Measurements from ENCODE around the gene EGFR.
A peak's percentile ranks its signal among the peaks of the same experiment; 100 is the strongest.
"Not testable (repeated sequence)": the region's sequence is repeated elsewhere in the genome, so short reads cannot be mapped to it uniquely, and the experiment has no call there.

EGFR gene

GRCh38 chr7:55013851-55014250, 5.0 kb upstream of the EGFR start:
- DNase-seq (ENCODE audit: low spot score): no peak

- DNase-seq (ENCODE audit: low spot score): no peak
Measured at GRCh38 chr7:55016061-55016745, 2.6 kb upstream of the EGFR start.

GRCh38 chr7:55016746-55017090, 2.1 kb upstream of the EGFR start:
- no peak for DNase-seq (ENCODE audit: low spot score)

GRCh38 chr7:55017841-55018240, 976 bp upstream of the EGFR start:
- DNase-seq (ENCODE audit: low spot score): no peak

GRCh38 chr7:55019191-55019690, 424 bp downstream of the EGFR start:
- peak; percentile 63 for DNase-seq (ENCODE audit: low spot score)

DNA sequence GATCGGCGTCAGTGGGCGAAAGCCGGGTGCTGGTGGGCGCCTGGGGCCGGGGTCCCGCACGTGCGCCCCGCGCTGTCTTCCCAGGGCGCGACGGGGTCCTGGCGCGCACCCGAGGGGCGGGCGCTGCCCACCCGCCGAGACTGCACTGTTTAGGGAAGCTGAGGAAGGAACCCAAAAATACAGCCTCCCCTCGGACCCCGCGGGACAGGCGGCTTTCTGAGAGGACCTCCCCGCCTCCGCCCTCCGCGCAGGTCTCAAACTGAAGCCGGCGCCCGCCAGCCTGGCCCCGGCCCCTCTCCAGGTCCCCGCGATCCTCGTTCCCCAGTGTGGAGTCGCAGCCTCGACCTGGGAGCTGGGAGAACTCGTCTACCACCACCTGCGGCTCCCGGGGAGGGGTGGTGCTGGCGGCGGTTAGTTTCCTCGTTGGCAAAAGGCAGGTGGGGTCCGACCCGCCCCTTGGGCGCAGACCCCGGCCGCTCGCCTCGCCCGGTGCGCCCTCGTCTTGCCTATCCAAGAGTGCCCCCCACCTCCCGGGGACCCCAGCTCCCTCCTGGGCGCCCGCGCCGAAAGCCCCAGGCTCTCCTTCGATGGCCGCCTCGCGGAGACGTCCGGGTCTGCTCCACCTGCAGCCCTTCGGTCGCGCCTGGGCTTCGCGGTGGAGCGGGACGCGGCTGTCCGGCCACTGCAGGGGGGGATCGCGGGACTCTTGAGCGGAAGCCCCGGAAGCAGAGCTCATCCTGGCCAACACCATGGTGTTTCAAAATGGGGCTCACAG, 1.1 kb downstream of the EGFR start:
- DNase-seq (ENCODE audit: low spot score): peak; percentile 46

- DNase-seq (ENCODE audit: low spot score): no peak
Measured at GRCh38 chr7:55020466-55020871, 1.7 kb downstream of the EGFR start.

DNA sequence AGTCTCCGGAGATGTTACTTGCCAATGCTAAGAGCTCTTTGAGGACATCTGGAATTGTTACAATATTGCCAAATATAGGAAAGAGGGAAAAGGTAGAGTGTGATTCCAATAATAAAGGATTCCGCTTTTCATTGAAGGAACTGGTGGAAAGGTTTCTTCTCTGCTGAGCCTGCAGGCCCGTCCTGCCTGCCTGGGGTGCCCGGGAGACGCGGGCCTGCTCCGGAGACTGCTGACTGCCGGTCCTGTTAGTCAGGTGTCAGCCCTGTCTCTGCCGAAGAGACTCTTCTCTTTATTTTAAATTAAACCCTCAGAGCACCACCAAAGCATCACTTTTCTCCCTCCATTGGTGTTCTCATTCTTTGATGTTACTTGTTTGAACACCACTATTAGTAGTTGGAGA, 2.2 kb downstream of the EGFR start:
- no peak for DNase-seq (ENCODE audit: low spot score)

DNA sequence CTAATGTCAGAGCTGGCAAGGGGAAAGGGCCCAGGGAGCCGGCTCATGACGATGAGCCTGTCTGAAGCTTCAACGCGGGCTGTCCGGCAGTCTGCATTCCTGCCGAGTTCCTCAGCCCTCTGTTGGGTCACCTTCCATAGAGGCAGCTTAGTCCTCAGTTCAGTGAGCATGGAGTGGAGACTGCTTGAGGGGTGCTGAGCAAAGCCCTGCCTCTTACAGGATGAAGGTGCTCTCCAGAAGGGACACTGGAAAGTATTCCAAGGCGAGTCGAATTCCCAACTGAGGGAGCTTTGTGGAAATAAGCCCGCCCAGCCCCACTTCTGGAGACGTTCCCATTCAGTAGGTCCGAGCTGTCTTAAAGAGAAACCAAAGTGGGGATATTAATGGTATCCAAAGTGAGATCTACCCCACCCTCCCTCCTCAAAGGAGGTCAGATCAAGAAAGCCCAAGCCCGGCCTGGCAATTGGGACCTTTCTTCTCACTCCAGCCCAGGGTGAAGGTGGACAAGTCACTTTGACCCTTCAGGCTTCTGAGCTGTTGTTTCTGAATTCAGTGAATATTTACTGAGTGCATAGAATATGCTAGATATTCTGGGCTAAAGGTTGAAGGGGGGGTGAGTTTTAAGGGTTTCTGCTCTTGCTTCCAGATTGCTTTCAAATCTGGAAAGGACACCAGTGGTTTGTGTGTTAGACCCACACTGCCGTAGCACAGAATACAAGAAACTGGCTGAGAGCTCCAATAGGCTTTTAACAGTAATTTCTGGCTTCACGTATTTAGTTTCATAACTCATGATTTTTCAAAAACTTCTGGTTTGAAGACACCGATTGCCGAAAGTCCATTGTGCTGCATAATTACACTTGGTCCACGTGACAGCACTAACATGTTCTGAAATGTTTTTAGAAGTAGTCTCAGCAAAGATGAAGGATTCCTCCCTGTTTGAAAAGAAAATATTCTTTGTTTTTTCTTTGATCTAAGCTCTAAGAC, 3.5 kb downstream of the EGFR start:
- DNase-seq (ENCODE audit: low spot score): no peak

GRCh38 chr7:55023841-55024505, 5.2 kb downstream of the EGFR start:
- DNase-seq (ENCODE audit: low spot score): no peak

- DNase-seq (ENCODE audit: low spot score): no peak
Measured at GRCh38 chr7:55024776-55025175, 6.0 kb downstream of the EGFR start.

DNA sequence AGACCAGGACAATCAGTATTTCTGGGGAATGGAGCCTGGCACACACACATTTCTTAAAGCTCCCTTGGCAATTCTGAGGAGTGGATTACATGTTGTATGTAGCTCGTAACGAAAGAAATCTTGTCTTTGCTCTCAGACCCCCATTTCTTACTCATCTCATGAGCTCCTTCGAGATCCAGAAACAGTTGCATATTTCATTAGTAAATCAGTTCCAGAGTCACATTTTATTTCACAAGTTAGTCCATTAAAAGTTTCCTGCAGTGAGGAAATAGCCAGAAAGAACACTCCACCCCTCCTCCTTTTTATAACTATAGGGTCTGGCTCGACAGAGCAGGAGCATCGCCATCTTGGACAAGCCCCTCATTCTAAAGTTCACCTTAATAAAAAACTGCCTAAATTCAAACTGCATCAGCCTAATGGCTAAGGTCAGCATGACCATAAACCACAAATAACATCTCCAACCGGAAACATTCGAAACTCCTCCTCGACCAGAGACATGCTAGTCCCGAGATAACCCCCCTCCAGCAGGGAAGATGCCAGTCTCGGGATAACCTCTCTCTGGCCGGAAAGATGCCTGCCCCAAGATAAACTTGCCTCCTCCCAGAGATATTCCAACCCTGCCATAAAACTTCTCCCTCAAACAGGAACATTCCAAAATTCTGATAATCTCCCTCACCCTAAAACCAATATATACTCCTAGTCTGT, 7.4 kb downstream of the EGFR start:
- no peak for DNase-seq (ENCODE audit: low spot score)

GRCh38 chr7:55026867-55027490, 8.2 kb downstream of the EGFR start:
- DNase-seq (ENCODE audit: low spot score): no peak

GRCh38 chr7:55028011-55028410, 9.2 kb downstream of the EGFR start:
- DNase-seq (ENCODE audit: low spot score): no peak

DNA sequence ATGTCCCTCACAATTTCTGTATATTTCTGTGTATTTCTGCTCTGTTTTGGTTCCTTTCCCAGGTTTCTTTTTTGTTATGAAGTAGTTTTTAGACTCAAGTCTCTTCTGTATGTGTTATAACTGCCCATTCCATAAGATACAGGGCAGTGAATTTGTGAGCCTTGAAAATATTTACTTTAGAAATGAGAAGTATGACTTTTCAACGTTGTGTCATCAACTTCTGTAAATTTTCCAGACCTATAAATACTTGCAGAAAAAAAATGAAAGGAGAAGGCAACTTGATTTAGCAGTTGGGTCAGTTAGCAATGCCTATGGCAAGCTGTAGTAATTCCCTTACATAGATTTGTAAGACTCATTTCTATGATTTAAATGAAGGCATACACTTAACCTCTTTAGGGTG, 11.5 kb downstream of the EGFR start:
- DNase-seq (ENCODE audit: low spot score): no peak

GRCh38 chr7:55031075-55031474, 12.3 kb downstream of the EGFR start:
- DNase-seq (ENCODE audit: low spot score): no peak

DNA sequence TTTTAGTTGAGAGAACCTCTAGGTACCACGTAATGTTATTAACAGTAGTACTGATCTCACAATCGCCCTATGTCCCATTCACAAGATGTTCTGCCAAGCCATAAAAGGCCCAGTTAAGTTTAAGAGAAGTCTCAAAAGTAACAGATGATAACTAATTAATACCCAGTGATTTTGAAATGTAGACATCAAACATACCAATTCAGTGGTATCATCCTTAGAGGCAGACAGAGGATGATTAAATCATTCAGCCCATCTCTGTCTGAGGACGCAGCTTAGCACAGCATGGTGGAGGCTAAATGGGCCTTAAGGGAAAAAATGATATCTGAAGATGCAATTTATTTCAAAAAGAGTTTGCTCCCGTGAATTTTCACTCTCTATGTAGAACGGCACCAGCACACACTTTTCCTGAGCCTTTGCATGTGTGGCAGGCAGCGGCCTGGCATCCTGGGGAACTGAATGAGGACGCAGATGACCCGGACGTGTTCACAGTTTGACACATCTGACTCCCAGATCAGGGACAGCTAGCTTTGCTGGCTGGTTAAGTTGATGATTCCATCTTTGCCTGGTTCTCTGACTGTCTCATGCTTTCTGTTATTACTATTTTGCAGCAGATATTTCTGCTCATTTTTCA, 13.4 kb downstream of the EGFR start:
- no peak for DNase-seq (ENCODE audit: low spot score)

- DNase-seq (ENCODE audit: low spot score): no peak
Measured at GRCh38 chr7:55033236-55033846, 14.5 kb downstream of the EGFR start.

DNA sequence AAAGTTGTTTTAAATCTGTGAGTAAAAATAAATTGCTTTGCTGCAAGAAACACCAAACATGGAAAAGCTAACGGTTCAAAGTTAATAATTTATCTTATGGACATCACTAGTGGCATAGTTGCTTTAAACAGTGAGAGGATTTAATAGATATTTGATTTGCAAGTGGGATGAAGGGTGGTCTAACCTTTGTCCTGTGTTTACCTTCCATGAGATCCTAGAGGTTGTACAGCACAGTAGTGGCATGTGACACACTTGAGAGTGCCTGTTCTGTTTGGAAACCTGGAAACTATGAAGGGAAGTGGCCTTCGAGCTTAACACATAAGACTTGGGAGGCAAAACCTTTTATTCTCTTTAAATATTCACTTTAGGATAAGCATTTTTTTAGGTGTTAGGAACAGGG, 16.0 kb downstream of the EGFR start:
- DNase-seq (ENCODE audit: low spot score): no peak

DNA sequence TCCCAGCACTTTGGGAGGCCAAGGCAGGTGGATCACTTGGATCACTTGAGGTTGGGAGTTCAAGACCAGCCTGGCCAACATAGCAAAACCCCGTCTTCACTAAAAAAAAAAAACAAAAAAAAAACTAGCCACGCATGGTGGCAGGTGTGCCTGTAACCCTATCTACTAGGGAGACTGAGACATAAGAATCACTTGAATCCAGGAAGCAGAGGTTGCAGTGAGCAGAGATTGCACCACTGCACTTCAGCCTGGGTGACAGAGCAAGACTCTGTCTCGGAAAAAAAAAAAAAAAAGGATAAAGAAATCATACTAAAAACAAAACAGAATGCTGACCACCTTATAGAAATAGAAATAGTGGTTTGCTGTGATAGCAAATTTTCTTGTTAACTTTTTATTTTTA, 16.6 kb downstream of the EGFR start:
- DNase-seq (ENCODE audit: low spot score): not testable (repeated sequence)
